Spinal cord (tissue), 10 donors: ENCODE measurements around the gene APOA4. TPM values are rescaled to one million over a fixed set of nuclear protein-coding genes. Genes with fewer than 3 reads are reported as not detected.

Experiments
- DNase-seq, 6 donors: peaks; one replicate each; pipeline versions ENCODE4 v3.0.0 to v3.0.0-alpha.2; 2013 to 2015; ENCODE audit warnings: low spot score in 6 of 6, low read depth in 4 of 6
- H3K27ac ChIP-seq: one replicate; pipeline ENCODE4 v1.5.1; 2013; ENCODE audit warnings: low read depth, low read length, control low read depth
- H3K27me3 ChIP-seq: one replicate; pipeline ENCODE4 v1.6.1; 2013; ENCODE audit warnings: low read length; ENCODE audit not compliant: control insufficient read depth, insufficient read depth
- H3K36me3 ChIP-seq: one replicate; pipeline ENCODE4 v1.6.1; 2013; ENCODE audit warnings: low read length; ENCODE audit not compliant: control insufficient read depth, insufficient read depth
- H3K4me1 ChIP-seq: one replicate; pipeline ENCODE4 v1.6.1; 2013; ENCODE audit warnings: low read length; ENCODE audit not compliant: control insufficient read depth, insufficient read depth
- H3K4me3 ChIP-seq: one replicate; pipeline ENCODE4 v1.5.1; 2013; ENCODE audit warnings: low read depth, low read length, control low read depth
- H3K9me3 ChIP-seq: one replicate; pipeline ENCODE4 v1.6.1; 2013; ENCODE audit warnings: low read length; ENCODE audit not compliant: control insufficient read depth, insufficient read depth
- WGBS: methylation state at CpG from one replicate; pipeline ENCODE4 v1.1.5; 2013; ENCODE audit warnings: missing lambda C conversion rate; ENCODE audit not compliant: insufficient coverage; 5-methylcytosine and 5-hydroxymethylcytosine counted together
- polyA plus RNA-seq, 2 donors: library from polyadenylated mRNA; unstranded; fragments of 120-200 nt; gene quantifications; one replicate each; pipeline ENCODE4 v1.2.1, GENCODE V29; 2013; ENCODE audit not compliant: insufficient read length in 2 of 2
- total RNA-seq, 2 donors: library from RNA; depleted of rRNA in 1 of 2; stranded (reverse); fragments of 120-200 nt in 1 of 2; fragments of >200 nt in 1 of 2; gene quantifications; one replicate each; pipeline versions ENCODE4 v1.2.3 to v1.2.4, GENCODE V29; 2013 to 2014
- donor health status: healthy.

APOA4 gene
- total and polyA plus RNA-seq, 4 donors: not detected

GRCh38 chr11:116852261-116853031 lies 29.3 kb upstream of the APOA4 start:
- Histone ChIP-seq H3K9me3 (no peaks in the 10 kb centered on the region), H3K27me3 (no peaks in the 10 kb centered on the region), H3K27ac (peak overlapping the region; percentile 2), H3K4me1 (peaks cover 4% of the 10 kb centered on the region), H3K4me3 (no peak overlapping the region), H3K36me3 (peaks cover 33% of the 10 kb centered on the region)
- DNase-seq: peak in 1 of 6 donors; percentile 33
- 93% methylated on average over 3 of the region's 5 CpGs for WGBS

- WGBS: no CpG with 5 or more reads among the region's 7 CpGs
- Histone ChIP-seq H3K9me3 (no peaks in the 10 kb centered on the region), H3K36me3 (peaks cover 40% of the 10 kb centered on the region), H3K4me3 (no peak overlapping the region), H3K27me3 (no peaks in the 10 kb centered on the region), H3K4me1 (peaks cover 4% of the 10 kb centered on the region), H3K27ac (peak overlapping the region; percentile 2)
- DNase-seq: peak in 1 of 6 donors; percentile 62
Observed at GRCh38 chr11:116851626-116852025, 28.5 kb upstream of the APOA4 start.

GRCh38 chr11:116849486-116849885 lies 26.4 kb upstream of the APOA4 start:
- Histone ChIP-seq H3K9me3 (no peaks in the 10 kb centered on the region), H3K4me1 (peaks cover 4% of the 10 kb centered on the region), H3K27me3 (no peaks in the 10 kb centered on the region), H3K36me3 (peaks cover 47% of the 10 kb centered on the region), H3K27ac (no peak overlapping the region), H3K4me3 (no peak overlapping the region)
- DNase-seq: no peak
- WGBS: 91% methylated on average over 5 of the region's 6 CpGs

DNA sequence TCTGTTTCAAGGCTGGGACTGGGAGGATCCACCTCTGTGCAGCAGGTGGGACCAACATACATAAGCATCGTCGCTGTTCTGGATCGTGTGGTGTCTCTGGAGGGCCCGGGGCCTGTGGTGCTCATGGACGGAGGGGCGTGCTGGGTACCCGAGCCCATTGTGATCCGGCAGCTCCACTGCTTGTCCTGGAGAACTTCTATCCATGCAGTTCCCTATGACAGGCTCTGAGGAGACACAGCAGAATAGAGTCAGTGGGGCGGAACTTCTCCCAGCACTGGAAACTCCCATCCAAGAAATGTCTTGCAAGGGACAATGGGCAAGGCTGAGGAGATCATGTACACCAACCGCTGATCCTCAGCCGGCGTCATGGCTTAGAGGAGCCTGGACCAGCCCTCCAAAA lies 26.0 kb upstream of the APOA4 start:
- H3K4me1 ChIP-seq: peaks cover 4% of the 10 kb centered on the region
- H3K27me3 ChIP-seq: no peaks in the 10 kb centered on the region
- DNase-seq: no peak
- peaks cover 45% of the 10 kb centered on the region for H3K36me3 ChIP-seq
- H3K4me3 ChIP-seq: no peak overlapping the region
- no peaks in the 10 kb centered on the region for H3K9me3 ChIP-seq
- 92% methylated on average over 12 of the region's 12 CpGs for WGBS
- no peak overlapping the region for H3K27ac ChIP-seq

- H3K4me3 ChIP-seq: no peak overlapping the region
- DNase-seq: no peak
- WGBS: 100% methylated on average over 1 of the region's 4 CpGs
- H3K4me1 ChIP-seq: peaks cover 4% of the 10 kb centered on the region
- no peaks in the 10 kb centered on the region for H3K27me3 ChIP-seq
- H3K27ac ChIP-seq: no peak overlapping the region
- H3K9me3 ChIP-seq: no peaks in the 10 kb centered on the region
- H3K36me3 ChIP-seq: peaks cover 49% of the 10 kb centered on the region
Observed at GRCh38 chr11:116847612-116848011, 24.5 kb upstream of the APOA4 start.

DNA sequence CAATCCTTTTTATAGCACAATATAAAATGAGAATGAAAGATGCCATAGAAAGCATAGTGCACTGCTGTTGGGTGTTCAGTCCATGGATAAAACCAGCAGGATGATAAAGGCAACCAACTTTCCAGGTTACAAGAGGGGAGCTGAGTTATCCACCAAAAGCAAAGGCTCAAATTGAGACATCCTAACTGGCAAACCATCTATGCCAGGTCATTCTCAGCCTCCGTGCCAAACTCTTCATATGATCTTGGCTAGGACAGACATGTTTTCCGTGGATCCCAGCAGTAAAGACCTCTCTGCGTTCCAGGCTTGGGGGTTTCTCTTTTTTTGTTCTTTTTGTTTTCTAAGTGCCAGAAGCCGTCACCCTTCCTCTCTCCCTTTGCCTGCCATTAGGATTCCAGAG lies 21.6 kb upstream of the APOA4 start:
- H3K4me1 ChIP-seq: peaks cover 13% of the 10 kb centered on the region
- no peaks in the 10 kb centered on the region for H3K9me3 ChIP-seq
- H3K27ac ChIP-seq: no peak overlapping the region
- 100% methylated on average over 1 of the region's 4 CpGs for WGBS
- DNase-seq: no peak
- no peak overlapping the region for H3K4me3 ChIP-seq
- no peaks in the 10 kb centered on the region for H3K27me3 ChIP-seq
- H3K36me3 ChIP-seq: peaks cover 49% of the 10 kb centered on the region

- no peaks in the 10 kb centered on the region for H3K9me3 ChIP-seq
- H3K4me1 ChIP-seq: peaks cover 13% of the 10 kb centered on the region
- H3K36me3 ChIP-seq: peaks cover 39% of the 10 kb centered on the region
- no peak overlapping the region for H3K4me3 ChIP-seq
- no peak overlapping the region for H3K27ac ChIP-seq
- no peaks in the 10 kb centered on the region for H3K27me3 ChIP-seq
- 91% methylated on average over 3 of the region's 9 CpGs for WGBS
- DNase-seq: no peak
Observed at GRCh38 chr11:116843661-116844060, 20.6 kb upstream of the APOA4 start.

DNA sequence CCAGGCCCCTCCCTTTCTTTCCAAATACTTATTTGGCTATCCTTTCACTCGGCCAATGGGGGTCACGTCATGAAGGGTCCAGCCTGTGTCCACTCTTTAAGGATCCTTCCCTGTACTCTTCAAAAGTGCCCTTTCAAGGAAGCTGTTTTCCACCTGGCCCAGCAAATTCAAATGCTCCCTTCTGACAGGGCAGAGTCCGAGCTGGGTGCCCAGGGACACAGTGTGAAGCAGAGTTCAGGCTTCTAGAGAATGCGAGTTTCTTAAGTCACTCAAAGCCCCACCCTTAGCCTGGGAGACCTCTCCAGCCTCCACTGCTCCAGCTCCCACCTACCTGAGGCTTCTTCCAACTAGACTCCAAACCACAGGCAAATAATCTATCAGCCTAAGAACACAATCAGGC lies 19.8 kb upstream of the APOA4 start:
- no peak for DNase-seq
- WGBS: 93% methylated on average over 4 of the region's 4 CpGs
- Histone ChIP-seq H3K4me3 (no peak overlapping the region), H3K27ac (no peak overlapping the region), H3K9me3 (no peaks in the 10 kb centered on the region), H3K36me3 (peaks cover 36% of the 10 kb centered on the region), H3K4me1 (peaks cover 13% of the 10 kb centered on the region), H3K27me3 (no peaks in the 10 kb centered on the region)

- no peaks in the 10 kb centered on the region for H3K9me3 ChIP-seq
- H3K4me3 ChIP-seq: no peak overlapping the region
- H3K27me3 ChIP-seq: no peaks in the 10 kb centered on the region
- DNase-seq: no peak
- 94% methylated on average over 2 of the region's 4 CpGs for WGBS
- H3K27ac ChIP-seq: no peak overlapping the region
- H3K4me1 ChIP-seq: peaks cover 21% of the 10 kb centered on the region
- H3K36me3 ChIP-seq: peaks cover 28% of the 10 kb centered on the region
Observed at GRCh38 chr11:116842117-116842516, 19.0 kb upstream of the APOA4 start.

DNA sequence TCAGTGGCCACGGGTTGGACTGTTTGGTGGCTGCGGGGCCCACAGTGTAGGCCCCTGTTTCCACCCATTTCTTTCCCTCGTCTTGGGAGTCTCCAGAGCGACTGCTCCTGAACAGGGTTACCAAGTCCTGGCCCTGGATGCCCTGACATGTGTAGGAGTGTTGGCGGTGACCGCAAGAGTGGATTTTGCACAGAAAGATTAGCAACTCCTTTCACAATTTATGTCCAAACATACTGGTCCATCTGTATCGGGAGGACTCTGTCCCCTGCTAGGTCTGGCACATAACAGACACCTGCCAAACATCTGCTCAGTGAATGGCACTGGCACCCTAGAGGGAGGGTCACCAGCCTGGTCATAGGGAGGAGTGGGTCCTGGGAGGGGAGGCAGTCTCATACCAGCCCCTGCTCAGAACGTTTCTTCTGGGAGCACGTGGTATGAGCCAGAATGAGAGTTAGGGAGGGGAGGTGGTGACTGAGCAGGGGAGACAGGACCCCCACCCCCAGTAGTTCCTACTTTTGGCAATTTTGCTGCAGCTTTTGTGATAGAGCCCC lies 17.7 kb upstream of the APOA4 start:
- no peak for DNase-seq
- Histone ChIP-seq H3K9me3 (no peaks in the 10 kb centered on the region), H3K27ac (no peak overlapping the region), H3K4me1 (peaks cover 34% of the 10 kb centered on the region), H3K36me3 (peaks cover 15% of the 10 kb centered on the region), H3K4me3 (no peak overlapping the region), H3K27me3 (no peaks in the 10 kb centered on the region)
- 88% methylated on average over 2 of the region's 9 CpGs for WGBS
